Endothelial cell of hepatic sinusoid (primary cell): ENCODE results near the gene MREG.
"Not testable (repeated sequence)": the region's sequence is repeated elsewhere in the genome, so short reads cannot be mapped to it uniquely, and the experiment has no call there.

Source experiments
- in situ Hi-C: cut with HindIII; loops from 2 replicates; pipeline ENCODE4 v1.10.0; 2017; ENCODE audit warnings: low sequenced_read_pairs

Gene MREG

GRCh38 chr2:216023055-216023648 is 9.8 kb upstream of the MREG start:
- in situ Hi-C loops = no loop called here

- in situ Hi-C loops = no loop called here
Observed at GRCh38 chr2:216021768-216022565, 8.6 kb upstream of the MREG start.

GRCh38 chr2:216018709-216019108 is 5.4 kb upstream of the MREG start:
- in situ Hi-C loops = no loop called here

GRCh38 chr2:216017365-216017764 is 4.0 kb upstream of the MREG start:
- in situ Hi-C loops = no loop called here

- in situ Hi-C loops = no loop called here
Observed at GRCh38 chr2:216016581-216016980, 3.2 kb upstream of the MREG start.

GRCh38 chr2:216015722-216016464 is 2.5 kb upstream of the MREG start:
- in situ Hi-C loops = no loop called here

- in situ Hi-C loops = no loop called here
Observed at GRCh38 chr2:216014986-216015385, 1.6 kb upstream of the MREG start.

GRCh38 chr2:216014006-216014405 is 655 bp upstream of the MREG start:
- in situ Hi-C loops = no loop called here

DNA sequence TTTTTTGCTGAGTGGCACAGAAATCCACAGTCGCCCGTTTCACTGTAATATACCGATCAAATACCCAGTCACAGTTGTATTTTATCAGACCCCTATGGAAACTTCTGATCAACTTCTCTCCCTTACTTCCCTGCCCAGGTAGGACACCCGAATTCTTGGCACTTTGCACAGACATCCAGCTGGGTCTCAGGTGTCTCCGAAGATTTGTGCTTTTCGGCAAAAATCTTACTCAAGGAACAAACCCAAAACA is 596 bp downstream of the MREG start:
- in situ Hi-C loops = no loop called here

DNA sequence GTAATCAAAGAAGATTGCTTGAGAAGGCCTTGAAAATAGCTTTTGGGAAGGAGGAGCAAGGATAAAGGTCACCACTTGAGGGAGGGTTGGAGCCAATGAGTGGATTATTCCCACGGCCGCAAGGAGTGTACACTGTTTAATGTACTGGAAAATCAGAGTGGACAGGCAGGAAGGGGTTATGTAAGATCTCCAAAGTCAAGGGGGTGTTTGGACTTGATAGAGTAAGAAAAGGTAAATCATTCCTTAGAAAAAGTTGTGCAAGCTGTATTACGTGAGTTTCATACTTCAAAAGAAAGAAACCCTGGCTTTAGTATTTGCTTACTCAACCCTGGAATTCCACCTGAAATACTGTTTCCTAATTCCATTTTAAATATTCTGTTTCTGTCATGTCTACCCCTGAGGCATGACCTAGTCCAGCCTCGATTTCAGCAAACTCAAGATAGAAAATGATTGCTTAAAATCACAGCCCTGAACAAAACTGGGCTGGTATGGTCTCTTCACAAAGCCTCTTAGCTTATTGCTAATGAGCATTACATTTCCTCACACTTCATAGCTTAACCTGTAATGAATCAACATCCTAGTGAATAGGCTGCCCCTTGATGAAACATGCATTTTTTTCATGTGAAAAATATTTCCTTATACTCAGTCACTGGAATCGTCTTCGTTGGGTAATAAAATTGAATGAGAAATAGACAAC is 1.1 kb downstream of the MREG start:
- in situ Hi-C loops = no loop called here

DNA sequence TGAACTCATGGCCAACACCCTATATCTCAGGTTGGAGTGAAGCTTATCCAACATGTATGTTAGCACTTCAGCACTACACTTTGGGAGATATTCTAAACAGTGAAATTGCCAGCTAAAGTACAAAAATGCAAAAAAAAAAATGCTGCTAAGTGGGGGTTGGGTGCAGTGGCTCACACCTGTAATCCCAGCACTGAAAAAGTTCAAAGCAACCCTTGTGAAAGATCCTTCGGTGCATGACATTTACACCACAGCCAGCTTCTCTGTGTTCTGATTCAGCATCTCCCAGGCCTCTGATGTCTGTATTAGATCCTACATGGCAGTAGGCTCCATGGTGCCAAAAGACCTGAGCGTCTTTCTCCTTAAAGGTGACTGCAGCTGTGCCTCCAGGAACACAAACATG is 4.1 kb downstream of the MREG start:
- in situ Hi-C loops = not testable (repeated sequence)

- in situ Hi-C loops = no loop called here
Observed at GRCh38 chr2:216008387-216008786, 5.0 kb downstream of the MREG start.

GRCh38 chr2:216006164-216006663 is 7.1 kb downstream of the MREG start:
- in situ Hi-C loops = no loop called here

DNA sequence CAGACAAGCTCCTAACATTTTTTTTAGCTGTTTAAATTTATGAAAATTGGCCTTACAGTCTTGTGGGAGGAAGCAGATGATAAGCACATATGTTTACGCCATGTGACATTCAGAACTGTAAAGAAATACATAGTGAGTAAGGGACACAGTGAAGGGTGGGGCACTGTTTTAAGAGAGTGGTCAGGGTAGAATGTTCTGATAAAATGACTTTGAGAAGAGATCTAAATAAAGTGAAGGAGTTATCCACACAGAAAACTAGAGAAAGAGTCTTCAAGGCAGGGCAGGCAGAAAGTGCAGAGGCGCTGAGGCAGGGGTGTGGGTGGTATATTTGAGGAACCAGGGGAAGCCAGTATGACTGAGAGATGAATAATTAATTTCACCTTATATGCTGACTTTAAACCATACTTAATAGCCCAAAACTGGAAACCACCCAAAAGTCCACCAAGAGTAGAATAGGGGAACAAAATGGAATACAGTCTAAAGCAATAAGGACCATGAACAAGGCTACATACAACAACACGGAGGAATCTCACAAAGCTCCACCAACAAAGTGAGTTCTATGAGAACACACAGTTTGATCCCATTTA is 8.6 kb downstream of the MREG start:
- in situ Hi-C loops = no loop called here

- in situ Hi-C loops = no loop called here
Observed at GRCh38 chr2:216003876-216004696, 9.3 kb downstream of the MREG start.

GRCh38 chr2:216002693-216003092 is 10.7 kb downstream of the MREG start:
- in situ Hi-C loops = no loop called here

- in situ Hi-C loops = no loop called here
Observed at GRCh38 chr2:216002101-216002678, 11.2 kb downstream of the MREG start.

GRCh38 chr2:216001216-216002100 is 11.9 kb downstream of the MREG start:
- in situ Hi-C loops = no loop called here

GRCh38 chr2:215998636-215999035 is 14.7 kb downstream of the MREG start:
- in situ Hi-C loops = no loop called here
